Chondrocyte (in vitro differentiated cells): ENCODE data around the gene MIF. TPM values are rescaled to one million over a fixed set of nuclear protein-coding genes. Genes with fewer than 3 reads are reported as not detected.
A peak's percentile ranks its signal among the peaks of the same experiment; 100 is the strongest.
"Not testable (repeated sequence)": the region's sequence is repeated elsewhere in the genome, so short reads cannot be mapped to it uniquely, and the experiment has no call there.

ENCODE experiments used
- DNase-seq: peaks from one replicate; pipeline ENCODE4 v3.0.0; 2021; ENCODE audit warnings: mixed read lengths, low spot score
- H3K27ac Mint-ChIP-seq: one replicate; pipeline ENCODE4 v1.8.0; 2021; ENCODE audit warnings: mild to moderate bottlenecking, moderate library complexity, mixed read lengths; ENCODE audit not compliant: unreplicated experiment
- H3K27me3 Mint-ChIP-seq: 2 replicates; pipeline ENCODE4 v1.8.0; 2021; ENCODE audit warnings: low read depth, mixed read lengths
- H3K36me3 Mint-ChIP-seq: 2 replicates; pipeline ENCODE4 v1.8.0; 2021; ENCODE audit warnings: low read depth, mixed read lengths
- H3K4me1 Mint-ChIP-seq: 2 replicates; pipeline ENCODE4 v1.8.0; 2021; ENCODE audit warnings: low read depth, mild to moderate bottlenecking, mixed read lengths
- H3K4me3 Mint-ChIP-seq: one replicate; pipeline ENCODE4 v1.8.0; 2021; ENCODE audit warnings: mild to moderate bottlenecking, moderate library complexity, mixed read lengths; ENCODE audit not compliant: unreplicated experiment
- H3K9me3 Mint-ChIP-seq: 2 replicates; pipeline ENCODE4 v1.8.0; 2021; ENCODE audit warnings: low read depth, mixed read lengths
- CTCF ChIP-seq: fragments of 200-600 bp; sonication (generic); IDR thresholded peaks from 2 replicates; pipeline ENCODE4 v1.5.0; 2021; ENCODE audit warnings: antibody characterized with exemption, mild to moderate bottlenecking, moderate library complexity
- total RNA-seq: library from RNA; stranded (reverse); gene quantifications from 3 replicates; pipeline ENCODE4 v1.2.1, GENCODE V29; 2021

Gene MIF
- total RNA-seq, 1 donor from 2014 or later, result 502 TPM

- no peak for DNase-seq
- no peak overlapping the region for H3K27ac Mint-ChIP-seq
- peaks cover 36% of the 10 kb centered on the region for H3K4me1 Mint-ChIP-seq
- peaks cover 4% of the 10 kb centered on the region for H3K36me3 Mint-ChIP-seq
- TF ChIP-seq CTCF, result no peak
- H3K9me3 Mint-ChIP-seq, result peaks cover 2% of the 10 kb centered on the region
- H3K4me3 Mint-ChIP-seq, result peak overlapping the region; percentile 36
- H3K27me3 Mint-ChIP-seq, result no peaks in the 10 kb centered on the region
Measured at GRCh38 chr22:23896523-23897186, 2.5 kb downstream of the MIF start.

GRCh38 chr22:23897320-23897719 is 3.1 kb downstream of the MIF start:
- Mint-ChIP-seq H3K4me3 (peak overlapping the region; percentile 16), H3K27me3 (no peaks in the 10 kb centered on the region), H3K4me1 (peaks cover 36% of the 10 kb centered on the region), H3K36me3 (peaks cover 4% of the 10 kb centered on the region), H3K9me3 (peaks cover 2% of the 10 kb centered on the region), H3K27ac (no peak overlapping the region)
- TF ChIP-seq CTCF, result no peak
- DNase-seq, result no peak

GRCh38 chr22:23898006-23898974 is 4.1 kb downstream of the MIF start:
- H3K36me3 Mint-ChIP-seq, result peaks cover 4% of the 10 kb centered on the region
- no peak for DNase-seq
- H3K27me3 Mint-ChIP-seq, result no peaks in the 10 kb centered on the region
- H3K4me3 Mint-ChIP-seq, result no peak overlapping the region
- no peak for TF ChIP-seq CTCF
- peak overlapping the region; percentile 27 for H3K27ac Mint-ChIP-seq
- H3K9me3 Mint-ChIP-seq, result peaks cover 2% of the 10 kb centered on the region
- H3K4me1 Mint-ChIP-seq, result peaks cover 36% of the 10 kb centered on the region

GRCh38 chr22:23899042-23899745 is 5.0 kb downstream of the MIF start:
- TF ChIP-seq CTCF, result no peak
- Mint-ChIP-seq H3K36me3 (peaks cover 4% of the 10 kb centered on the region), H3K9me3 (peaks cover 2% of the 10 kb centered on the region), H3K4me3 (no peak overlapping the region), H3K27ac (no peak overlapping the region), H3K27me3 (no peaks in the 10 kb centered on the region), H3K4me1 (peaks cover 29% of the 10 kb centered on the region)
- DNase-seq, result no peak

- H3K4me1 Mint-ChIP-seq, result peaks cover 25% of the 10 kb centered on the region
- H3K36me3 Mint-ChIP-seq, H3K4me3 Mint-ChIP-seq, DNase-seq, H3K27ac Mint-ChIP-seq, H3K9me3 Mint-ChIP-seq, H3K27me3 Mint-ChIP-seq: not testable (repeated sequence)
Measured at GRCh38 chr22:23900227-23900626, 6.0 kb downstream of the MIF start.
